IMR-90 (cell line): ENCODE results near the gene RGL1.

ENCODE experiments used
- BHLHE40 ChIP-seq: fragments of 150-350 bp; IDR thresholded peaks from 2 replicates; pipeline ENCODE4 v1.6.1; 2016; ENCODE audit warnings: mild to moderate bottlenecking, low read depth, low read length
- CEBPB ChIP-seq: IDR thresholded peaks from 2 replicates; pipeline ENCODE4 v1.6.1; 2012; ENCODE audit warnings: low read depth, low read length, improper control_type of control experiment
- FOS ChIP-seq: fragments of 150-350 bp; IDR thresholded peaks from 2 replicates; pipeline ENCODE4 v1.6.1; 2016; ENCODE audit warnings: low read depth, low read length
- MAZ ChIP-seq: IDR thresholded peaks from 2 replicates; pipeline ENCODE4 v1.6.1; 2012; ENCODE audit warnings: low read depth, mild to moderate bottlenecking, low read length, improper control_type of control experiment, moderate library complexity, borderline replicate concordance
- POLR2A ChIP-seq: IDR thresholded peaks from 2 replicates; pipeline ENCODE4 v1.6.1; 2012; ENCODE audit warnings: mild to moderate bottlenecking, low read depth, low read length
- RAD21 ChIP-seq: IDR thresholded peaks from 2 replicates; pipeline ENCODE4 v1.6.1; 2012; ENCODE audit warnings: low read length, improper control_type of control experiment
- RCOR1 ChIP-seq: IDR thresholded peaks from 2 replicates; pipeline ENCODE4 v1.6.1; 2012; ENCODE audit warnings: mild to moderate bottlenecking, low read length, improper control_type of control experiment; ENCODE audit not compliant: insufficient replicate concordance
- SMC3 ChIP-seq: fragments of 150-350 bp; IDR thresholded peaks from 2 replicates; pipeline ENCODE4 v1.6.1; 2016; ENCODE audit warnings: low read depth, mild to moderate bottlenecking, antibody characterized with exemption, low read length, moderate library complexity
- TF ChIP-seq, protein P1 (sequence below): conservative IDR thresholded peaks from 2 replicates; pipeline ENCODE4 v1.5.1; 2012; ENCODE audit warnings: mild to moderate bottlenecking, low read depth, low read length, improper control_type of control experiment
- TF ChIP-seq, protein P2 (sequence below): fragments of 150-350 bp; IDR thresholded peaks from 2 replicates; pipeline ENCODE4 v1.6.1; 2017; ENCODE audit warnings: mild to moderate bottlenecking, antibody characterized with exemption, low read length, low read depth

DNA sequence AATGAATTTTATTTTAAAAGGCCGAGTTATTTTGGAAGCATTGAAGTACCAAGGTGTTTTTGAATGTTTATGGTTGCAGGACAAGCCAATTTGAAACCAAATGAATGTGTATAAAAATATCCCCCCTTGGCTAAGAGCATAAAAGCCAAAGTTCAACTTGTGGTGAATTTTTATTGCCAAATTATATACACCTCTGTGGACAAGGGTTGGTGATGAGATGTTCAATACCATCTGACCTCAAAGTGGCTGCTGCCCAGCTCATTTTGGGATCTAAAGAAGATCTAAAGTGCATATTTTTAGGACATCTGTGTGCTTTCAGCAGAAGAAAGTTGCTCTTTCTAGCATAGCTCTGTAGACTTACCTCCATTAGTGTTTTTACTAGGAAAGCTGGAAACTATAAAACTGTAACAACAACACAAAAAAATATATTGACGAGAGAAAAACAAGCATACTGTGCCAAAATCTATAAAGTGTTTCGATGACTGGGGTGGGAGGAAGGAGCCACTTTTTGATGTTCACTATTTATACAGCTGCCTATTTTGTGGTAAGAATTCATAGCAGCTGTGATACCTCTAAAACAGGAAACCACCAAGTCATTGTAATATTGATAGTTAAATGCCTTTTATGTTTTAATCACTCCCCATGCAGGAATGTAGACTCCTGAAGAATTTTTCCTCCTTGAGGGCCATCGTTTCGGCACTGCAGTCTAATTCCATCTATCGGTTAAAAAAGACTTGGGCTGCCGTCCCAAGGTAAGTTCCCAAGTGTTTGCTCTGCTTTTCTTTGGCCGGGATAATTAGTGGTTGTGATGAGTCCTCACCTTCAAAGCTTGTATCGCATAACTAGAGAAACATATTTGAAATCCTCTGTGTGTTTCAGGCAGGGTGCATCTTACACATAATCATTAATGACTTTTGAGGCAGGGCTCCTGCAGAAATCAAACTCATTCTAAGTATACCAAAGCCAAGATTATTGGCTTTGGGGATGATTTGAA is 83.2 kb downstream of the RGL1 start:
- TF ChIP-seq, protein P1, sequence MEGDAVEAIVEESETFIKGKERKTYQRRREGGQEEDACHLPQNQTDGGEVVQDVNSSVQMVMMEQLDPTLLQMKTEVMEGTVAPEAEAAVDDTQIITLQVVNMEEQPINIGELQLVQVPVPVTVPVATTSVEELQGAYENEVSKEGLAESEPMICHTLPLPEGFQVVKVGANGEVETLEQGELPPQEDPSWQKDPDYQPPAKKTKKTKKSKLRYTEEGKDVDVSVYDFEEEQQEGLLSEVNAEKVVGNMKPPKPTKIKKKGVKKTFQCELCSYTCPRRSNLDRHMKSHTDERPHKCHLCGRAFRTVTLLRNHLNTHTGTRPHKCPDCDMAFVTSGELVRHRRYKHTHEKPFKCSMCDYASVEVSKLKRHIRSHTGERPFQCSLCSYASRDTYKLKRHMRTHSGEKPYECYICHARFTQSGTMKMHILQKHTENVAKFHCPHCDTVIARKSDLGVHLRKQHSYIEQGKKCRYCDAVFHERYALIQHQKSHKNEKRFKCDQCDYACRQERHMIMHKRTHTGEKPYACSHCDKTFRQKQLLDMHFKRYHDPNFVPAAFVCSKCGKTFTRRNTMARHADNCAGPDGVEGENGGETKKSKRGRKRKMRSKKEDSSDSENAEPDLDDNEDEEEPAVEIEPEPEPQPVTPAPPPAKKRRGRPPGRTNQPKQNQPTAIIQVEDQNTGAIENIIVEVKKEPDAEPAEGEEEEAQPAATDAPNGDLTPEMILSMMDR: no peak
- TF ChIP-seq, protein P2, sequence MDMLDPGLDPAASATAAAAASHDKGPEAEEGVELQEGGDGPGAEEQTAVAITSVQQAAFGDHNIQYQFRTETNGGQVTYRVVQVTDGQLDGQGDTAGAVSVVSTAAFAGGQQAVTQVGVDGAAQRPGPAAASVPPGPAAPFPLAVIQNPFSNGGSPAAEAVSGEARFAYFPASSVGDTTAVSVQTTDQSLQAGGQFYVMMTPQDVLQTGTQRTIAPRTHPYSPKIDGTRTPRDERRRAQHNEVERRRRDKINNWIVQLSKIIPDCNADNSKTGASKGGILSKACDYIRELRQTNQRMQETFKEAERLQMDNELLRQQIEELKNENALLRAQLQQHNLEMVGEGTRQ: no peak
- TF ChIP-seq FOS: no peak
- no peak for TF ChIP-seq POLR2A
- TF ChIP-seq RAD21: no peak
- TF ChIP-seq MAZ: no peak
- TF ChIP-seq CEBPB: no peak
- TF ChIP-seq BHLHE40: no peak
- no peak for TF ChIP-seq RCOR1
- TF ChIP-seq SMC3: no peak
